Small intestine (tissue), 7 donors: ENCODE measurements around the gene SETBP1. TPM values are rescaled to one million over a fixed set of nuclear protein-coding genes. Genes with fewer than 3 reads are reported as not detected.
A peak's percentile ranks its signal among the peaks of the same experiment; 100 is the strongest.

Source experiments
- DNase-seq, 2 donors: peaks; one replicate each; pipeline versions ENCODE4 v3.0.0 to v3.0.0-alpha.2; 2013
- FAIRE-seq: peaks from 2 replicates; lab custom pipeline; 2012; peaks lifted over from hg19 to GRCh38; lab: Jason Lieb, UNC
- H3K27ac ChIP-seq, 3 donors: one replicate each; pipeline ENCODE4 v1.5.1; 2013; ENCODE audit warnings: low read length in 2 of 3, mild to moderate bottlenecking in 2 of 3, control low read depth in 1 of 3, inconsistent platforms in 1 of 3, low read depth in 1 of 3, moderate library complexity in 1 of 3
- H3K27me3 ChIP-seq, 3 donors: one replicate each; pipeline ENCODE4 v1.6.1; 2013; ENCODE audit warnings: low read length in 3 of 3, inconsistent platforms in 1 of 3; ENCODE audit not compliant: control insufficient read depth in 3 of 3, insufficient read depth in 3 of 3
- H3K36me3 ChIP-seq, 3 donors: one replicate each; pipeline ENCODE4 v1.6.1; 2013; ENCODE audit warnings: low read length in 3 of 3, inconsistent platforms in 1 of 3, low read depth in 1 of 3, mild to moderate bottlenecking in 1 of 3, moderate library complexity in 1 of 3; ENCODE audit not compliant: control insufficient read depth in 3 of 3, insufficient read depth in 2 of 3
- H3K4me1 ChIP-seq, 3 donors: one replicate each; pipeline ENCODE4 v1.6.1; 2013; ENCODE audit warnings: low read length in 2 of 3, inconsistent platforms in 1 of 3, low read depth in 1 of 3, mild to moderate bottlenecking in 1 of 3, moderate library complexity in 1 of 3; ENCODE audit not compliant: control insufficient read depth in 3 of 3, insufficient read depth in 2 of 3
- H3K4me3 ChIP-seq, 3 donors: one replicate each; pipeline ENCODE4 v1.5.1; 2013; ENCODE audit warnings: low read length in 3 of 3, control low read depth in 1 of 3, inconsistent platforms in 1 of 3, low read depth in 1 of 3, mild to moderate bottlenecking in 1 of 3, moderate library complexity in 1 of 3
- H3K9me3 ChIP-seq, 2 donors: one replicate each; pipeline ENCODE4 v1.6.1; 2013; ENCODE audit warnings: low read depth in 1 of 2, low read length in 1 of 2; ENCODE audit not compliant: control insufficient read depth in 2 of 2, insufficient read depth in 1 of 2
- WGBS, 3 donors: extraction: QIAGEN DNeasy Blood & Tissue Kit; methylation state at CpG; one replicate each; pipeline ENCODE4 v1.1.7; 2013; 5-methylcytosine and 5-hydroxymethylcytosine counted together
- polyA plus RNA-seq, 4 donors: library from polyadenylated mRNA; stranded (reverse) in 3 of 4; unstranded in 1 of 4; fragments of 200-250 nt in 3 of 4; fragments of 120-200 nt in 1 of 4; gene quantifications; one replicate each; pipeline versions ENCODE4 v1.2.1 to v1.2.3, GENCODE V29; 2013
- donor health status: healthy with polysubstance abuse.
- donor health status: control.
- donor health status: control.
- donor health status: Bipolar disorder and iron deficiency.
- donor health status: healthy.

SETBP1 gene
- polyA plus RNA-seq, 4 donors: 0.54 to 5.8 (median 1.8) TPM; not detected in 1

DNA sequence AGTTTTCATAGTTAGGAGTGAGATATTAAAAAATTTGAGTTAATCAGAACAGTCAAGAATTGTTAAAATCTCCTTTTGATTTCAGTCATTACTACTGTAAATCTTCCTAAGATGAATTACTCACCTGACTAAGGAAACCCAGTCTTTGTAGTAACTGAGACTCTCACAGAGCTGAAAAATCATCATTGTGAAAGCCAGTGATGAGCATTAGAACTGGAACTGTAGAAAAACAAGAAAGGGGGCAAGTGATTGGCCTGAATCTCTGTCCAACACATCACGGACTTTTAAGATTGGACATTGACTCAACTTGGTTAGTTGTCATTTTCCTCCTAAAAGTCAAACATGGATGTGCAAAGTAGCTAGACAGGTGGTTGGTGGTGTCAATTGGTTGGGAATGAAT lies 21.9 kb downstream of the SETBP1 start:
- DNase-seq (no peak), FAIRE-seq (no peak)
- Histone ChIP-seq H3K9me3 (no peaks in the 10 kb centered on the region), H3K4me1 (peaks cover 2 to 10% (median 7%) of the 10 kb centered on the region in 3 donors), H3K27me3 (no peaks in the 10 kb centered on the region), H3K27ac (no peak overlapping the region), H3K4me3 (no peak overlapping the region), H3K36me3 (no peaks in the 10 kb centered on the region)
- WGBS, 3 donors: 92 to 97% (median 96%) methylated on average over 1 of the region's 1 CpG

DNA sequence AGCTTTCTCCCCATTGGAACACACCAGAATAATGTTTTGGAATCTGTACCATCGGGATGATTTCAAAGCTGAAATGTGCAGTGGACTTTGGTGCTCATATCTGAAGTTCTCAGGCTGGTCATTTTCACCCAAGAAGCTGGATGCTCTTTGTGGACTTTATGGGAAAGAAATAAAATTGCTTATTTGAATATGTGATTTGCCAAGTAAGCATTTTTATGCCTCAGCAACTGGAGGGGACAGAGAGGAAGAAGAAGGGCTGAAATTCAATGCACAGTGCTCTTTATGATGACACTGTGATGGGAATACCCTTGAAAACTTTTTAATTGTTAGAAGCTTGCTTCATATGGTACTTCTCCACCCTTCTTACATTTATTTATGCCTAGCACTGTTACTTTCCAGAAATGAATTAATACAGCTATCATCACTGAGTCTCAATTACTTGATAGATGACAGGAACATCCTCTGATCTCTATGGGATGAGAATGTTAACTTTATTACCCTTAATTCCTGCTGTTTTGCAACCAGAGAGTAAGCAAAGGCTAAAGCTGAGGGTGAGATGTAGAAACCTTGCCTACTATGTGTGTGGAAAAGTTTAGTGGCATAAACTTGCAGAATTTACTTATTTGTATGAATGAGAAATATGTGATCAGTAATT lies 23.6 kb downstream of the SETBP1 start:
- no peak overlapping the region for H3K27ac ChIP-seq
- no peaks in the 10 kb centered on the region for H3K36me3 ChIP-seq
- no peaks in the 10 kb centered on the region for H3K9me3 ChIP-seq
- H3K4me1 ChIP-seq: peaks cover 2 to 10% (median 9%) of the 10 kb centered on the region in 3 donors
- DNase-seq (no peak), FAIRE-seq (no peak)
- WGBS, 3 donors: 91 to 94% (median 91%) methylated on average over 1 of the region's 1 CpG
- no peaks in the 10 kb centered on the region for H3K27me3 ChIP-seq
- H3K4me3 ChIP-seq: no peak overlapping the region

DNA sequence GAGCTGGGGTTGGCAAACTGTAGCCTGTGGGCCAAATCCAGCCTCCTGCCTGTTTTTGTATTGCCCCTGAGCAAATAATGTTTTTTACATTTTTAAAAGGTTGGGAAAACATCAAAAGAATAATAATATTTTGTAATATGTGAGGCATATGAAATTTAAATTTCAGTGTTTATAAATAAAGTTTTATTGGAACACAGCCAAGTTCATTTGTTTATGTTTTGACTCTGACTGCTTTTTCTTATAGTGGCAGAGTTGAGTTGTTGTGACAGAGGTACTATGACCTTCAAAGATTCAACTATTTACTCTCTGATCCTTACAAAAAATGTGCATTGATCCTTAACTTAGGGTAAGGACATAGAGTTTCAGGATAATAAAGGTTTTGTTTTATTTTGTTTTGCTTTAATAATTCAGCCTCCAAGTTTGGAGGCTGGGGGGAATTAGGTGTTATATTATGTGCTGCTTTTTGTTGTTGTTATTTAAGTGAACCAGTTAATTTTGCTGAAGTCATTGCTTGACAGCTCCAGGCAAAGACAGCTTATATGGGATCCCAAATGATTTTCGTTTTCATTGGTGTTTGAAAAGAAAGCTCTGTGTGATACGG lies 24.5 kb downstream of the SETBP1 start:
- FAIRE-seq: no peak
- peaks cover 2 to 10% (median 10%) of the 10 kb centered on the region in 3 donors for H3K4me1 ChIP-seq
- WGBS, 3 donors: 84 to 95% (median 92%) methylated on average over 2 of the region's 2 CpGs

DNA sequence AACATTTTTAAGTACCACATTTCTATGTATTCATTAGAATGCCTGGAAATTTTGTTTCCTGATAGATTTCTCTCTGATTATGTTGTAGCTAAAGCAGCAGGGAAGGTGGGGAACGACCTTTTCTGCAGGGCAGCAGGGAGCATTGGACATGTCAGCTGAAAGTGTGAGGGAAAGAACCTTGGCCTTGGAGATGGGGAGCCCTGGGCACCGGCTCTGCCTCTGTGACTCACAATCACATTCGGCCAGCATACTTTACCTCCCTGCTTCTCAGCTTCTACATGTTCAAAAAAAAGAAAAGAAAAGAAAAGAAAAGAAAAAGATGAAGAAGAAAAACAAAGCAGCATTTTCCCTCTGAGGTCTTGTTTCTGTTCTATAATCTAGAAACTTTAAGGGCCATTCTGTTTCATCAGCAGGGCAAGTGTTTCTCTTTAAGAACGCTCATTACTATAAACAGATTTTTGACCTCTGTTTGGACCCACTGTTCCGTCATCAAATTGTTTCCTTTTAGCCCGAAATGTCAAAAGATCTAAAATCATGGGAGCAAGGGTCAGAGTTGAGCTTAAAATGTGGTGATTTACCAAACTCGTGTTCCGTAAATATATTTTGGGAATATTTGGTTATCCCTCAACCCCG lies 27.9 kb downstream of the SETBP1 start:
- Histone ChIP-seq H3K4me3 (no peak overlapping the region), H3K36me3 (peaks cover 0 to 10% (median 0%) of the 10 kb centered on the region in 3 donors), H3K27ac (peak overlapping the region in 1 of 3 donors; percentile 75), H3K27me3 (no peaks in the 10 kb centered on the region), H3K9me3 (peaks cover 0 to 3% of the 10 kb centered on the region in 2 donors), H3K4me1 (peaks cover 0 to 5% (median 0%) of the 10 kb centered on the region in 3 donors)
- FAIRE-seq: no peak
- no peak for DNase-seq
- 63 to 92% (median 85%) methylated on average over 9 of the region's 9 CpGs for WGBS, 3 donors

More for the DNA sequence above, 24.5 kb downstream of the SETBP1 start:
- no peak overlapping the region for H3K4me3 ChIP-seq
- H3K27ac ChIP-seq: no peak overlapping the region
- H3K36me3 ChIP-seq: no peaks in the 10 kb centered on the region
- H3K9me3 ChIP-seq: no peaks in the 10 kb centered on the region
- no peak for DNase-seq
- H3K27me3 ChIP-seq: no peaks in the 10 kb centered on the region

DNA sequence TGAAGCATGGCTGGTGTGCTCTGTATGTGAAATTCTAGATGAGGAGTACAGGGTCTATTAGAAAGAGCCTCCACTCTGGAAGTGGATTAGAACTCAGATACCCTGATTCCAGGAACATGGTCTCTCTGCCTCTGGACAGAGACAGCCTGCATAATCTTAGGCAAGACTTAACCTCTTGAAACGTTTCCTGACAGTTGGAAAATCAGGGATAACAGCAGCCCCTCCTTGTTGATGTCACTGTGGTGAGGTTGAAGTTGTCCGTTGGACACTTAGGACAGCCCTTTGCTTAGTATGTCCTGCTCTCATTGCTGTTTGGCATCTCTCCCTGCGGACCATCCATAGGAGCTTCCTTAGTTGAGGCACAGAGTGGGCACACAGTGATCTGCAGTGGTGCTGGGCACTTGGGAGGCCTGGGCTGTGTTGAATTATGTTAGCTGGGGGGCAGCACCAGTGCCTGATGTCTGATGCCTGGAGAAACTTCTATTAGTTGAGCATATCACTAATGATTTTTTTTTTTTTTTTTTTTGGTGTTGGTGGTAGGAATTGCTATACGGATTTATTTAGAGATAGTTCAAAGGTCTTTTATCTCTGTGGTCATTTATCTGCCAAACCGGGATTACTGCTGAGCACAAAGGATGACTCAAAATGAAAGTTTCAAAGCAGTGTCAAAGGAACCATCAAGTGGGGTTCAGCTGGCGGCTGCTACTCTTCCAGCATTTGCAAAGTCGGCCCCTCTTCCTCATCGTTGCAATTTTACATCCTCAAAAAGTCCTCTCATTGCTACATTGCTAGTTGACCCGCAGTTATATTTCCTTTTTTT lies 28.8 kb downstream of the SETBP1 start:
- Histone ChIP-seq H3K36me3 (peaks cover 0 to 14% (median 0%) of the 10 kb centered on the region in 3 donors), H3K4me3 (no peak overlapping the region), H3K9me3 (peaks cover 0 to 3% of the 10 kb centered on the region in 2 donors), H3K4me1 (peaks cover 0 to 5% (median 0%) of the 10 kb centered on the region in 3 donors), H3K27me3 (no peaks in the 10 kb centered on the region), H3K27ac (peak overlapping the region in 1 of 3 donors; percentile 52)
- DNase-seq (no peak), FAIRE-seq (no peak)
- WGBS, 3 donors: 47 to 58% (median 55%) methylated on average over 9 of the region's 9 CpGs

DNA sequence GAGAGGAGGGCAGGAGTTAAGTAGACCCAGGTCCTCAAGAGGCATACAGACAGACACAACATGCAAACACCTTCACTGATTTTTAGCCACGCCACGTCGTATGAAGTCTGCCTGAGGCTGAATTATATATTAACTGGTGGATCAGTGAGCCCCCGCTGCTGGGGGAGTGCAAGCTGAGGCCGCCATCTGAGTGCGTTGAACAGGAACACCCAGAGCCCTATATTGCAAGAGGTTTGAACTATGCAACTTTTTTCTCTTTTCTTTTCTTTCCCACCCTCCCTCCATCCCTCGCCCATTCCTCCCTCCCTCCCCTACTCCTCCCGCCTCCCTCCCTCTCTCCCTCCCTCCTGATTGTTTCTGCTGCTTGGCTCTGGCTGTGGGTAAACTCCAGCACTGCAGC lies 30.2 kb downstream of the SETBP1 start:
- Histone ChIP-seq H3K4me1 (peaks cover 0 to 3% (median 0%) of the 10 kb centered on the region in 3 donors), H3K27ac (no peak overlapping the region), H3K4me3 (no peak overlapping the region), H3K36me3 (peaks cover 0 to 14% (median 0%) of the 10 kb centered on the region in 3 donors), H3K27me3 (no peaks in the 10 kb centered on the region), H3K9me3 (peaks cover 0 to 3% of the 10 kb centered on the region in 2 donors)
- 95 to 97% (median 96%) methylated on average over 8 of the region's 8 CpGs for WGBS, 3 donors
- DNase-seq (no peak), FAIRE-seq (no peak)

DNA sequence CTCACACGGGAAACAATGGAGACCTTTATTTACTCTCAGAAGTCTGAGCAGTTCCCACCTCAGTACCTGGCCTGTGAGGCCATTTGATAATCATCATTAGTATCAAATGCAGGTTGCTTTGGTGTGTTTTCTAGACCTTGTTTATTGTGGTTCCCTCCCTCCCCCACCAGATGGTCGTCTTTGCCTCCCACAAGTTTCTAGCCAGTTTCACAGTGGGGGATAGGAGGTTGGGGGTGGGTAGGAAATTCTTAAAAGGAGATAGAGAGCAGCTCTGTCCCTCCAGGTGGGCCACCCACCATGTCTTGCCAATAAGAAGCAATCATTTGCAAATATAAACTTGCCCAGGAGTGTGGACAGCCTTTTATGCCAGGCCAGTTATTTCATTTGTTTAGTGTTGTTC lies 31.3 kb downstream of the SETBP1 start:
- no peak for FAIRE-seq
- H3K9me3 ChIP-seq: peaks cover 0 to 3% of the 10 kb centered on the region in 2 donors
- no peak overlapping the region for H3K27ac ChIP-seq
- peaks cover 0 to 14% (median 0%) of the 10 kb centered on the region in 3 donors for H3K36me3 ChIP-seq
- no peak for DNase-seq
- H3K27me3 ChIP-seq: no peaks in the 10 kb centered on the region
- no peak overlapping the region for H3K4me3 ChIP-seq
- H3K4me1 ChIP-seq: peaks cover 0 to 3% (median 0%) of the 10 kb centered on the region in 3 donors
- 78 to 86% (median 81%) methylated on average over 2 of the region's 2 CpGs for WGBS, 3 donors

DNA sequence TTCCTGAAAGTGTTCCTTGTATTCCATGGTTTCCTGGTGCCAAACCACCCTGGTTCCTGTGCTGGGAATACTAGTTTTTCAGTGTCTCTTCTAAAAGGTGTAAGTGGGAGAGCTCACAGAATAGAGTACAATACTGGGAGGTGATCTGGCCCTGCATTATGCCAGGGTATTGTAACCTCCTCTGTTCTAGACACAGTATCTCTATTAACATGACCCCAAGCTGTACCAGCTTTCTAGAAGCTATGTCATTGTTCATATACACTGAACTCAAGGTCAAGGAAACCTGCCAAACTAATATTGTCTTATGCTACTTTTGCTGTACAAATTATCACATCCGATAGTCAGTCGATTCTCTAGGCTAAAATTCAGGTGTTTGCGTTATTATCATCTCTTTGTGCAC lies 32.7 kb downstream of the SETBP1 start:
- FAIRE-seq (no peak), DNase-seq (no peak)
- Histone ChIP-seq H3K27me3 (no peaks in the 10 kb centered on the region), H3K27ac (no peak overlapping the region), H3K36me3 (peaks cover 0 to 17% (median 0%) of the 10 kb centered on the region in 3 donors), H3K4me1 (peaks cover 0 to 3% (median 0%) of the 10 kb centered on the region in 3 donors), H3K9me3 (peaks cover 0 to 3% of the 10 kb centered on the region in 2 donors), H3K4me3 (no peak overlapping the region)
- WGBS, 3 donors: 98 to 99% (median 99%) methylated on average over 3 of the region's 3 CpGs
